Measurements from ENCODE around the gene SLF2. TPM values are rescaled to one million over a fixed set of nuclear protein-coding genes. Genes with fewer than 3 reads are reported as not detected.

SLF2 gene
- total RNA-seq, 2 experiments from 2014 or later = 39.1 to 41.3 TPM

- ChIA-PET CTCF (interaction anchor here (0.8 to 12.7 kb wide), 13 partner anchors 8 to 64 kb away, joined by 3 to 111 read pairs (median 5); partner anchors contain the start of genes KAZALD1, PDZD7 and SFXN3), POLR2A (no interaction called here)
- peak; percentile 43 for DNase-seq
- H3K27ac Mint-ChIP-seq = peak overlapping the region; percentile 95
- peaks cover 3% of the 10 kb centered on the region for H3K36me3 Mint-ChIP-seq (ENCODE audit: low read depth)
- peak overlapping the region; percentile 80 for H3K4me3 Mint-ChIP-seq
- H3K4me1 Mint-ChIP-seq = peaks cover 27% of the 10 kb centered on the region
- no peaks in the 10 kb centered on the region for H3K9me3 Mint-ChIP-seq
- H3K27me3 Mint-ChIP-seq = peaks cover 2% of the 10 kb centered on the region
Measured at GRCh38 chr10:100996678-100997359, 84.1 kb downstream of the SLF2 start.

GRCh38 chr10:100997360-100998182, 84.8 kb downstream of the SLF2 start:
- H3K4me1 Mint-ChIP-seq = peaks cover 27% of the 10 kb centered on the region
- peak; percentile 69 for DNase-seq
- POLR2A ChIA-PET = no interaction called here
- peak overlapping the region; percentile 80 for H3K4me3 Mint-ChIP-seq
- peaks cover 2% of the 10 kb centered on the region for H3K27me3 Mint-ChIP-seq
- H3K9me3 Mint-ChIP-seq = no peaks in the 10 kb centered on the region
- peaks cover 2% of the 10 kb centered on the region for H3K36me3 Mint-ChIP-seq (ENCODE audit: low read depth)
- CTCF ChIA-PET = interaction anchor here (0.5 to 12.7 kb wide), 20 partner anchors 9 to 472 kb away, joined by 3 to 111 read pairs (median 4); partner anchors contain the start of genes KAZALD1, PDZD7, SFXN3 and SLF2
- peak overlapping the region; percentile 95 for H3K27ac Mint-ChIP-seq

- no peaks in the 10 kb centered on the region for H3K9me3 Mint-ChIP-seq
- ChIA-PET CTCF (interaction anchor here (0.5 to 12.7 kb wide), 18 partner anchors 9 to 473 kb away, joined by 3 to 111 read pairs (median 4); partner anchors contain the start of genes PDZD7, SFXN3 and SLF2), POLR2A (no interaction called here)
- H3K27me3 Mint-ChIP-seq = peaks cover 2% of the 10 kb centered on the region
- peaks cover 2% of the 10 kb centered on the region for H3K36me3 Mint-ChIP-seq (ENCODE audit: low read depth)
- peak overlapping the region; percentile 80 for H3K4me3 Mint-ChIP-seq
- H3K27ac Mint-ChIP-seq = peak overlapping the region; percentile 88
- H3K4me1 Mint-ChIP-seq = peaks cover 27% of the 10 kb centered on the region
- peak; percentile 65 for DNase-seq
Measured at GRCh38 chr10:100998183-100998990, 85.6 kb downstream of the SLF2 start.

- ChIA-PET POLR2A (no interaction called here), CTCF (interaction anchor here (0.7 to 12.7 kb wide), 12 partner anchors 8 to 85 kb away, joined by 3 to 111 read pairs (median 3); partner anchors contain the start of genes PDZD7 and SFXN3)
- Mint-ChIP-seq H3K4me1 (peaks cover 27% of the 10 kb centered on the region), H3K36me3 (ENCODE audit: low read depth) (peaks cover 2% of the 10 kb centered on the region), H3K27ac (peak overlapping the region; percentile 88), H3K27me3 (peaks cover 2% of the 10 kb centered on the region), H3K4me3 (peak overlapping the region; percentile 80), H3K9me3 (no peaks in the 10 kb centered on the region)
- peak; percentile 73 for DNase-seq
Measured at GRCh38 chr10:100998991-100999741, 86.4 kb downstream of the SLF2 start.

- ChIA-PET CTCF (interaction anchor here (0.7 to 12.7 kb wide), 10 partner anchors 8 to 52 kb away, joined by 3 to 111 read pairs (median 3); no protein-coding TSS in a partner anchor), POLR2A (no interaction called here)
- Mint-ChIP-seq H3K4me1 (peaks cover 27% of the 10 kb centered on the region), H3K9me3 (no peaks in the 10 kb centered on the region), H3K36me3 (ENCODE audit: low read depth) (peaks cover 2% of the 10 kb centered on the region), H3K27me3 (peaks cover 2% of the 10 kb centered on the region), H3K4me3 (peak within 1 kb of the TSS; percentile 80), H3K27ac (peak within 1 kb of the TSS; percentile 88)
- no peak for DNase-seq
Measured at GRCh38 chr10:100999742-101000126, 87.0 kb downstream of the SLF2 start, which contains the start of gene LZTS2. LZTS2 (plus strand) TSS chr10:100999808; CDS start chr10:101002539, 2,731 bp downstream.

- peaks cover 2% of the 10 kb centered on the region for H3K27me3 Mint-ChIP-seq
- H3K4me1 Mint-ChIP-seq = peaks cover 26% of the 10 kb centered on the region
- peaks cover 2% of the 10 kb centered on the region for H3K36me3 Mint-ChIP-seq (ENCODE audit: low read depth)
- H3K4me3 Mint-ChIP-seq = peak overlapping the region; percentile 54
- ChIA-PET POLR2A (no interaction called here), CTCF (interaction anchor here (0.9 to 12.7 kb wide), 6 partner anchors 10 to 52 kb away, joined by 3 to 111 read pairs (median 3); no protein-coding TSS in a partner anchor)
- no peaks in the 10 kb centered on the region for H3K9me3 Mint-ChIP-seq
- DNase-seq = no peak
- H3K27ac Mint-ChIP-seq = peak overlapping the region; percentile 68
Measured at GRCh38 chr10:101000127-101000914, 87.6 kb downstream of the SLF2 start.

- H3K36me3 Mint-ChIP-seq (ENCODE audit: low read depth) = peaks cover 2% of the 10 kb centered on the region
- H3K4me3 Mint-ChIP-seq = peak overlapping the region; percentile 54
- POLR2A ChIA-PET = no interaction called here
- no peak for DNase-seq
- peak overlapping the region; percentile 27 for H3K27ac Mint-ChIP-seq
- H3K4me1 Mint-ChIP-seq = peaks cover 20% of the 10 kb centered on the region
- CTCF ChIA-PET = interaction anchor here (12.7 kb wide), 1 partner anchor 15 kb away, joined by 111 read pairs; no protein-coding TSS in a partner anchor
- H3K9me3 Mint-ChIP-seq = no peaks in the 10 kb centered on the region
- H3K27me3 Mint-ChIP-seq = peaks cover 2% of the 10 kb centered on the region
Measured at GRCh38 chr10:101000915-101001658, 88.3 kb downstream of the SLF2 start.

GRCh38 chr10:101001659-101002035, 88.9 kb downstream of the SLF2 start:
- POLR2A ChIA-PET = no interaction called here
- Mint-ChIP-seq H3K27me3 (peaks cover 2% of the 10 kb centered on the region), H3K36me3 (ENCODE audit: low read depth) (peaks cover 2% of the 10 kb centered on the region), H3K9me3 (no peaks in the 10 kb centered on the region), H3K27ac (no peak overlapping the region), H3K4me3 (no peak overlapping the region), H3K4me1 (peaks cover 15% of the 10 kb centered on the region)
- CTCF ChIA-PET = interaction anchor here (1.4 to 12.7 kb wide), 2 partner anchors 15 to 40 kb away, joined by 4 to 111 read pairs; no protein-coding TSS in a partner anchor
- DNase-seq = no peak

GRCh38 chr10:101002456-101002855, 89.7 kb downstream of the SLF2 start:
- peaks cover 2% of the 10 kb centered on the region for H3K36me3 Mint-ChIP-seq (ENCODE audit: low read depth)
- DNase-seq = no peak
- no peak overlapping the region for H3K27ac Mint-ChIP-seq
- ChIA-PET POLR2A (interaction anchor here (0.7 kb wide), 1 partner anchor 36 kb away, joined by 4 read pairs; no protein-coding TSS in a partner anchor), CTCF (interaction anchor here (1.0 to 12.7 kb wide), 4 partner anchors 9 to 39 kb away, joined by 3 to 111 read pairs (median 4); partner anchors contain the start of genes MRPL43 and TWNK)
- H3K4me3 Mint-ChIP-seq = no peak overlapping the region
- peaks cover 2% of the 10 kb centered on the region for H3K27me3 Mint-ChIP-seq
- no peaks in the 10 kb centered on the region for H3K9me3 Mint-ChIP-seq
- peaks cover 13% of the 10 kb centered on the region for H3K4me1 Mint-ChIP-seq

GRCh38 chr10:101003639-101004206, 91.0 kb downstream of the SLF2 start:
- H3K27me3 Mint-ChIP-seq = peaks cover 2% of the 10 kb centered on the region
- ChIA-PET POLR2A (no interaction called here), CTCF (interaction anchor here (0.6 to 12.7 kb wide), 3 partner anchors 13 to 638 kb away, joined by 3 to 111 read pairs (median 3); no protein-coding TSS in a partner anchor)
- no peaks in the 10 kb centered on the region for H3K9me3 Mint-ChIP-seq
- H3K27ac Mint-ChIP-seq = no peak overlapping the region
- peaks cover 2% of the 10 kb centered on the region for H3K36me3 Mint-ChIP-seq (ENCODE audit: low read depth)
- peaks cover 6% of the 10 kb centered on the region for H3K4me1 Mint-ChIP-seq
- no peak overlapping the region for H3K4me3 Mint-ChIP-seq
- DNase-seq = no peak

Measured in activated CD4-positive, alpha-beta T cell treated with anti-CD3 and anti-CD28 coated beads, Interleukin-2, amount 10 ng/mL, durations not matched to agents 7 days and 5 days (primary cell).